ENCODE measurements around the gene KCNQ1. TPM values are rescaled to one million over a fixed set of nuclear protein-coding genes. Genes with fewer than 3 reads are reported as not detected.

Gene KCNQ1
- polyA plus RNA-seq, 1 donor (not counting 4 experiments of a cell fraction or from before 2014, with no cell fraction given), result not detected

DNA sequence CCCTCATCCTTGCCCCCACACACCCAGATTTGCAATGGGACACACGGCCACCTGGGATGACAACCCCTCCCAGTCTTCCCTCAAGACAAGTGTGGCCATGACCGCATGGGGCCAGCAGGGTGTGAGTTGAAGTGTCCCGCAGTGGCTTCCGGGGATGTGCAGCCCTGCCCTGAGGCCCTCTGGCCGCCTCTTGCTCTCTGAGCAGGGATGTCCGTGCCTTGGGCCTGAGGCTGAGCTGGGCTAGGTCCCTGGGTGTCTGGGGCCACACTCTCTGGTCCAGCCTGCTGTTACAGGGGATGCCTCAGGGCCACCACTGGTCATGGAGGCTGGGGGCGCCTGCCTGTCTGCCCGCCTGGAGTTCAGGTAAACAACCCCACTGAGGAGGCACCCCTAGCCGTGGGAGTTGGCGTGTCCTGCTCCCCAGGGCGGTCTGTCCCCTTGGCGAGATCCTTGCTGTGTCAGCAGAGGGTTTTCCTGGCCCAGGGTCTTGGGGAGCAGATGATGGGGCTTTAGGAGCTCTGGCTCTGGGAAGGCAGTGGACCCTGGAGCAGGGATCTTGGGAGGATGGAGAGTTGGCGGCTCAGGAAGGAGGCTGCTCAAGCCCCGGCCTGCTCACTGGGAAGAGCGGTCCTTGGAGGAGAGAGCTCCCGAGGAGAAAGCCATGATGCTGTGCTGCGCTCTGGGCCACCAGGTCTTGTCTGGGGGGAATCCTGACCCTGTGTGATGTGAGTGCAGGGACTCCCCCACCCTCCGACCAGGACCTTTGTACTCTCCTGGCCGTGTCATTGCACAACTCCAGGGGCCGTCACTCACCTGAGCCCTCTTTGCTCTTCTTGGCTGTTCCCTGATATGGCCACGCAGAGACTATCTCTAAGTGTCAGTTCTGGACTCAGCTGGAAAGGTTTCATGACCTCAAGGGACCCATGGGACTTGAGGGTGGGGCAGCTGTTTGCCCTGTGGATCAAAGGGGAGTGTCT lies 67.9 kb downstream of the KCNQ1 start:
- dilution Hi-C loops (cut with MboI; ENCODE audit: extremely low pct_ligation_motif_present, low sequenced_read_pairs), result no loop called here
- DNase-seq (ENCODE audit: low read depth, low spot score) (no peak), FAIRE-seq (no peak)
- TF ChIP-seq, protein P1, sequence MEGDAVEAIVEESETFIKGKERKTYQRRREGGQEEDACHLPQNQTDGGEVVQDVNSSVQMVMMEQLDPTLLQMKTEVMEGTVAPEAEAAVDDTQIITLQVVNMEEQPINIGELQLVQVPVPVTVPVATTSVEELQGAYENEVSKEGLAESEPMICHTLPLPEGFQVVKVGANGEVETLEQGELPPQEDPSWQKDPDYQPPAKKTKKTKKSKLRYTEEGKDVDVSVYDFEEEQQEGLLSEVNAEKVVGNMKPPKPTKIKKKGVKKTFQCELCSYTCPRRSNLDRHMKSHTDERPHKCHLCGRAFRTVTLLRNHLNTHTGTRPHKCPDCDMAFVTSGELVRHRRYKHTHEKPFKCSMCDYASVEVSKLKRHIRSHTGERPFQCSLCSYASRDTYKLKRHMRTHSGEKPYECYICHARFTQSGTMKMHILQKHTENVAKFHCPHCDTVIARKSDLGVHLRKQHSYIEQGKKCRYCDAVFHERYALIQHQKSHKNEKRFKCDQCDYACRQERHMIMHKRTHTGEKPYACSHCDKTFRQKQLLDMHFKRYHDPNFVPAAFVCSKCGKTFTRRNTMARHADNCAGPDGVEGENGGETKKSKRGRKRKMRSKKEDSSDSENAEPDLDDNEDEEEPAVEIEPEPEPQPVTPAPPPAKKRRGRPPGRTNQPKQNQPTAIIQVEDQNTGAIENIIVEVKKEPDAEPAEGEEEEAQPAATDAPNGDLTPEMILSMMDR (optimal IDR thresholded peaks at IDR 0.05 in 1 of 3, IDR thresholded peaks at IDR 0.05 in 1 of 3, conservative IDR thresholded peaks at IDR 0.05 in 1 of 3; ENCODE audit: extremely low read depth in 1 of 3, insufficient read depth in 2 of 3, low read length in 3 of 3), result no peak
- no peak for TF ChIP-seq EZH2 (IDR thresholded peaks at IDR 0.05; ENCODE audit: low read length)
- Histone ChIP-seq H3K79me2 (ENCODE audit: control insufficient read depth, insufficient read depth, low read length) (no peaks in the 10 kb centered on the region), H3K36me3 (ENCODE audit: control insufficient read depth in 2 of 2, extremely low read depth in 1 of 2, insufficient read depth in 2 of 2, low read length in 2 of 2) (no peaks in the 10 kb centered on the region), H3K9ac (ENCODE audit: control insufficient read depth, extremely low read depth, insufficient read depth, low read length) (no peak overlapping the region), H3K9me1 (ENCODE audit: control insufficient read depth, extremely low read depth, insufficient read depth, low read length) (no peaks in the 10 kb centered on the region), H3K27ac (ENCODE audit: control insufficient read depth, insufficient read depth, low read length) (no peak overlapping the region), H3K27me3 (ENCODE audit: control insufficient read depth, extremely low read depth, insufficient read depth, low read length) (peaks cover 2% of the 10 kb centered on the region), H3K4me2 (ENCODE audit: control insufficient read depth, extremely low read depth, insufficient read depth, low read depth, low read length) (no peak overlapping the region), H2AFZ (ENCODE audit: control insufficient read depth, low read length) (no peak overlapping the region), H3K9me3 (ENCODE audit: control insufficient read depth, low read depth, low read length) (no peaks in the 10 kb centered on the region), H3K4me1 (ENCODE audit: control insufficient read depth, extremely low read depth, insufficient read depth, low read length) (no peaks in the 10 kb centered on the region), H3K4me3 (ENCODE audit: control insufficient read depth in 2 of 3, extremely low read depth in 1 of 3, insufficient read depth in 2 of 3, low read depth in 1 of 3, low read length in 3 of 3) (no peak overlapping the region), H4K20me1 (ENCODE audit: control insufficient read depth, extremely low read depth, insufficient read depth, low read length) (no peaks in the 10 kb centered on the region)

DNA sequence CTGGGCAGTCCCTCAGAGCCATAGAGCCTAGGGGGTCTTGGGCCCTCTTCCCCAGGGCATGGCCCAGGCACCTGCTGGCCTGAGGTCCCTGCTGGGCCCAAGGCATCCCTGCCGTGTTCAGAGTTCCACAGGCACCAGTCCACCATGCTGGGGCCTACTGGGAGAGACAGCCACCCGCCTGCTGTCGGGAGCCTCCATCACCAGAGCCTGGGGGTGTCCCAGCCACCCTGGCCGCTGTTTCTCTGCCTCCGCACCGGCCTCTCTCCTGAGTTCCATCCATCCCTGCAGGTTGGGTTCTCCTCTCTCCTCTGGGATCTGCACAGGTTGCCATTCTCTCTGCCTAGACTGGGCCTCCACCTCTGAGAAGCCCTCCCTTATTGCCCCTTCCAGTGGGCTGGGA lies 68.6 kb downstream of the KCNQ1 start:
- TF ChIP-seq EZH2 (IDR thresholded peaks at IDR 0.05; ENCODE audit: low read length), result no peak
- TF ChIP-seq, protein P1 (optimal IDR thresholded peaks at IDR 0.05 in 1 of 3, IDR thresholded peaks at IDR 0.05 in 1 of 3, conservative IDR thresholded peaks at IDR 0.05 in 1 of 3; ENCODE audit: extremely low read depth in 1 of 3, insufficient read depth in 2 of 3, low read length in 3 of 3), result no peak
- dilution Hi-C loops (cut with MboI; ENCODE audit: extremely low pct_ligation_motif_present, low sequenced_read_pairs), result no loop called here

More for the DNA sequence above, 68.6 kb downstream of the KCNQ1 start:
- Histone ChIP-seq H3K4me3 (ENCODE audit: control insufficient read depth in 2 of 3, extremely low read depth in 1 of 3, insufficient read depth in 2 of 3, low read depth in 1 of 3, low read length in 3 of 3) (no peak overlapping the region), H3K27me3 (ENCODE audit: control insufficient read depth, extremely low read depth, insufficient read depth, low read length) (peaks cover 2% of the 10 kb centered on the region), H3K4me1 (ENCODE audit: control insufficient read depth, extremely low read depth, insufficient read depth, low read length) (no peaks in the 10 kb centered on the region), H3K4me2 (ENCODE audit: control insufficient read depth, extremely low read depth, insufficient read depth, low read depth, low read length) (no peak overlapping the region), H2AFZ (ENCODE audit: control insufficient read depth, low read length) (no peak overlapping the region), H3K27ac (ENCODE audit: control insufficient read depth, insufficient read depth, low read length) (no peak overlapping the region), H3K9me1 (ENCODE audit: control insufficient read depth, extremely low read depth, insufficient read depth, low read length) (no peaks in the 10 kb centered on the region), H3K79me2 (ENCODE audit: control insufficient read depth, insufficient read depth, low read length) (no peaks in the 10 kb centered on the region), H3K9ac (ENCODE audit: control insufficient read depth, extremely low read depth, insufficient read depth, low read length) (no peak overlapping the region), H4K20me1 (ENCODE audit: control insufficient read depth, extremely low read depth, insufficient read depth, low read length) (no peaks in the 10 kb centered on the region), H3K9me3 (ENCODE audit: control insufficient read depth, low read depth, low read length) (no peaks in the 10 kb centered on the region), H3K36me3 (ENCODE audit: control insufficient read depth in 2 of 2, extremely low read depth in 1 of 2, insufficient read depth in 2 of 2, low read length in 2 of 2) (no peaks in the 10 kb centered on the region)
- DNase-seq (ENCODE audit: low read depth, low spot score) (no peak), FAIRE-seq (no peak)

Measured in keratinocyte (primary cell).